Sigmoid colon (tissue), 4 donors: ENCODE results near the gene ARHGAP18.

Source experiments
- CTCF ChIP-seq, 4 experiments: fragments of 450-650 bp in 3 of 4; fragments of 200-600 bp in 1 of 4; IDR thresholded peaks; one replicate each; pipeline ENCODE4 v1.5.1; 2016 to 2019; ENCODE audit warnings: antibody characterized with exemption in 4 of 4, mild to moderate bottlenecking in 3 of 4, moderate library complexity in 2 of 4
- EP300 ChIP-seq, 4 donors: sonication (generic); formaldehyde crosslinking; IDR thresholded peaks; one replicate each; pipeline ENCODE4 v1.6.1; 2017; ENCODE audit warnings: antibody characterized with exemption in 4 of 4
- POLR2A ChIP-seq, 2 donors: fragments of 450-650 bp; IDR thresholded peaks; one replicate each; pipeline ENCODE4 v1.6.1; 2016; ENCODE audit warnings: antibody characterized with exemption in 2 of 2, mild to moderate bottlenecking in 2 of 2, moderate library complexity in 2 of 2
- POLR2AphosphoS5 ChIP-seq, 4 donors: sonication (generic); formaldehyde crosslinking; IDR thresholded peaks; one replicate each; pipeline ENCODE4 v1.6.1; 2017; ENCODE audit warnings: antibody characterized with exemption in 4 of 4

- no peak for TF ChIP-seq CTCF (IDR thresholded peaks at IDR 0.05)
- TF ChIP-seq POLR2A (IDR thresholded peaks at IDR 0.05), result no peak
- TF ChIP-seq POLR2AphosphoS5 (IDR thresholded peaks at IDR 0.05), result no peak
- no peak for TF ChIP-seq EP300 (IDR thresholded peaks at IDR 0.05)
Observed at GRCh38 chr6:129546702-129547101, 163.3 kb downstream of the ARHGAP18 start.
